GM12878 (cell line): ENCODE results near the gene PSMD14. TPM values are rescaled to one million over a fixed set of nuclear protein-coding genes. Genes with fewer than 3 reads are reported as not detected.

Experiments
- ATAC-seq: fragments of 200-7000 bp; cut with Tn5 transposase; 3 replicates; pipeline ENCODE4 v1.9.1; 2020; ENCODE audit warnings: mild to moderate bottlenecking, moderate library complexity
- BruUV-seq: library from RNA; stranded (reverse); fragments of 400-500 nt; replicated peaks from 2 replicates; lab custom pipeline; 2021; lab: Mats Ljungman, UMichigan
- CTCF ChIA-PET: fragments of 300-600 bp; sonication (Branson Sonifier 250); formaldehyde crosslinking; extraction: SDS; loops from one replicate; lab custom pipeline; 2021; ENCODE audit warnings: inconsistent platforms; lab: Yijun Ruan, JAX
- POLR2A ChIA-PET: fragments of 350-600 bp; formaldehyde crosslinking; extraction: SDS; loops from one replicate; lab custom pipeline; 2021; ENCODE audit warnings: inconsistent platforms; lab: Charles Lee
- RAD21 ChIA-PET: fragments of 300-600 bp; sonication (Branson Sonifier 250); formaldehyde crosslinking; loops from one replicate; lab custom pipeline; 2023; ENCODE audit warnings: antibody characterized with exemption; ENCODE audit not compliant: unreplicated experiment; lab: Charles Lee
- SMC1A ChIA-PET: fragments of 300-600 bp; sonication (Branson Sonifier 250); formaldehyde crosslinking; loops from one replicate; lab custom pipeline; 2023; ENCODE audit not compliant: unreplicated experiment, uncharacterized antibody; lab: Charles Lee
- DNase-seq: peaks from one replicate; pipeline ENCODE4 v3.0.0-alpha.2; 2011; ENCODE audit warnings: low read depth, low spot score
- FAIRE-seq: peaks from 3 replicates; lab custom pipeline; 2011; peaks lifted over from hg19 to GRCh38; lab: Jason Lieb, UNC
- H2AFZ ChIP-seq: 2 replicates; pipeline ENCODE4 v1.6.0; 2011; ENCODE audit warnings: low read depth, low read length, control low read depth; ENCODE audit not compliant: control insufficient read depth
- H3K27ac ChIP-seq: 2 replicates; pipeline ENCODE4 v1.5.1; 2011; ENCODE audit warnings: control low read depth; ENCODE audit not compliant: control insufficient read depth, insufficient read depth
- H3K27me3 ChIP-seq, 2 experiments: replicated peaks in 1 of 2; 2 replicates each; pipeline versions ENCODE4 v1.6.0 to v1.6.1; 2011; ENCODE audit warnings: low read length in 1 of 2; ENCODE audit not compliant: control insufficient read depth in 2 of 2, insufficient read depth in 2 of 2
- H3K36me3 ChIP-seq, 2 experiments: 2 replicates each; pipeline ENCODE4 v1.5.1; 2011; ENCODE audit warnings: low read length in 1 of 2; ENCODE audit not compliant: control insufficient read depth in 2 of 2, insufficient read depth in 2 of 2
- H3K4me1 ChIP-seq: 2 replicates; pipeline ENCODE4 v1.6.1; 2011; ENCODE audit warnings: mild to moderate bottlenecking, low read length, moderate library complexity, mixed read lengths; ENCODE audit not compliant: control insufficient read depth, insufficient read depth
- H3K4me2 ChIP-seq: 2 replicates; pipeline ENCODE4 v1.6.0; 2011; ENCODE audit warnings: control low read depth; ENCODE audit not compliant: control insufficient read depth, insufficient read depth
- H3K4me3 ChIP-seq: fragments of 200-600 bp; sonication (generic); 2 replicates; pipeline ENCODE4 v1.5.1; 2016
- H3K79me2 ChIP-seq: 2 replicates; pipeline ENCODE4 v1.6.0; 2011; ENCODE audit warnings: low read length; ENCODE audit not compliant: control insufficient read depth, insufficient read depth
- H3K9ac ChIP-seq: 2 replicates; pipeline ENCODE4 v1.8.0; 2011; ENCODE audit warnings: low read length, control low read depth, mixed read lengths; ENCODE audit not compliant: control insufficient read depth, insufficient read depth
- H3K9me3 ChIP-seq: replicated peaks from 3 replicates; pipeline ENCODE4 v1.5.1; 2011; ENCODE audit warnings: mild to moderate bottlenecking, low read length; ENCODE audit not compliant: control insufficient read depth, insufficient read depth
- H4K20me1 ChIP-seq: 2 replicates; pipeline ENCODE4 v1.6.0; 2011; ENCODE audit not compliant: control insufficient read depth, insufficient read depth
- CBFB ChIP-seq: IDR thresholded peaks from 2 replicates; pipeline ENCODE4 v1.6.1; 2016; ENCODE audit warnings: antibody characterized with exemption, low read depth
- KDM1A ChIP-seq: fragments of 200-600 bp; sonication (generic); IDR thresholded peaks from 2 replicates; pipeline ENCODE4 v1.6.1; 2016; ENCODE audit warnings: borderline replicate concordance
- NFYA ChIP-seq: IDR thresholded peaks from 2 replicates; pipeline ENCODE4 v1.6.1; 2011; ENCODE audit warnings: low read depth, mild to moderate bottlenecking, low read length, improper control_type of control experiment, borderline replicate concordance
- NR2C1 ChIP-seq: fragments of 450-650 bp; IDR thresholded peaks from 2 replicates; pipeline ENCODE4 v1.6.1; 2017; ENCODE audit warnings: antibody characterized with exemption, mild to moderate bottlenecking, moderate library complexity
- PAX5 ChIP-seq: IDR thresholded peaks from 2 replicates; pipeline ENCODE4 v1.6.1; 2011; ENCODE audit warnings: low read depth, low read length, borderline replicate concordance
- SP1 ChIP-seq: IDR thresholded peaks from one replicate; pipeline ENCODE4 v1.6.1; 2011; ENCODE audit warnings: low read depth, low read length
- SPI1 ChIP-seq: IDR thresholded peaks from 2 replicates; pipeline ENCODE4 v1.6.1; 2011; ENCODE audit warnings: low read depth, mild to moderate bottlenecking, low read length, moderate library complexity, borderline replicate concordance; ENCODE audit not compliant: insufficient read depth
- ZNF207 ChIP-seq: fragments of 450-650 bp; IDR thresholded peaks from 2 replicates; pipeline ENCODE4 v1.6.1; 2014; ENCODE audit warnings: antibody characterized with exemption, mild to moderate bottlenecking, borderline replicate concordance
- ZNF24 ChIP-seq: fragments of 450-650 bp; IDR thresholded peaks from 2 replicates; pipeline ENCODE4 v1.6.1; 2017; ENCODE audit warnings: antibody characterized with exemption, mild to moderate bottlenecking
- ZNF274 ChIP-seq: IDR thresholded peaks from one replicate; pipeline ENCODE4 v1.8.0; 2011; ENCODE audit not compliant: insufficient read length, insufficient read depth
- ZNF384 ChIP-seq: IDR thresholded peaks from 2 replicates; pipeline ENCODE4 v1.6.1; 2012; ENCODE audit warnings: low read depth, mild to moderate bottlenecking, low read length, improper control_type of control experiment, borderline replicate concordance
- ZNF622 ChIP-seq: fragments of 450-650 bp; IDR thresholded peaks from 2 replicates; pipeline ENCODE4 v1.6.1; 2017; ENCODE audit warnings: mild to moderate bottlenecking, inconsistent platforms
- in situ Hi-C: fragments of 300-500 bp; cut with MboI; formaldehyde crosslinking; loops from 9 replicates; pipeline ENCODE4 v1.14.3; 2018; ENCODE audit warnings: mixed read lengths
- intact Hi-C: fragments of 100-400 bp; cut with micrococcal nuclease; formaldehyde crosslinking; loops from one replicate; pipeline ENCODE4 v1.14.2; 2022; ENCODE audit not compliant: unreplicated experiment
- polyA plus RNA-seq, 11 experiments: library from polyadenylated mRNA; depleted of rRNA in 4 of 11; unstranded in 6 of 11; stranded (reverse) in 5 of 11; fragments of >200 nt; fragmentation: Nextera tagmentation in 4 of 11; fragmentation: Illumina TruSeq in 1 of 11; extraction: Ambion mirVana in 4 of 11; extraction: Trizol in 1 of 11; gene quantifications; 1 replicate in 1 of 11; 2 replicates in 10 of 11; pipeline versions ENCODE4 v1.2.1 to v1.2.3, GENCODE V29; 2011 to 2016; ENCODE audit warnings: inconsistent platforms in 2 of 11, missing spikeins in 2 of 11, low read depth in 1 of 11
- total RNA-seq, 4 experiments: library from RNA; depleted of rRNA in 3 of 4; stranded (reverse); fragments of >200 nt in 3 of 4; fragmentation: Illumina TruSeq in 1 of 4; extraction: Trizol in 1 of 4; gene quantifications; 2 replicates each; pipeline versions ENCODE4 v1.2.1 to v1.2.3, GENCODE V29; 2013 to 2021
- TF ChIP-seq, protein P1 (sequence below), 3 experiments: IDR thresholded peaks in 2 of 3; conservative IDR thresholded peaks in 1 of 3; 2 replicates each; pipeline ENCODE4 v1.5.1; 2011; ENCODE audit warnings: low read depth in 3 of 3, low read length in 3 of 3, mild to moderate bottlenecking in 3 of 3, control low read depth in 2 of 3, moderate library complexity in 2 of 3, inconsistent platforms in 1 of 3, mixed read lengths in 1 of 3; ENCODE audit not compliant: control insufficient read depth in 2 of 3, insufficient read depth in 1 of 3; ENCODE audit errors: extremely low read depth in 1 of 3
- TF ChIP-seq, protein P2 (sequence below): IDR thresholded peaks from 2 replicates; pipeline ENCODE4 v1.6.1; 2012; ENCODE audit warnings: mild to moderate bottlenecking, low read depth, low read length

PSMD14 gene
- total and polyA plus RNA-seq, 10 of the 15 experiments (the other 5 are each of a cell fraction or from before 2014, with no cell fraction given): 70.5 to 253 (median 127) TPM

DNA sequence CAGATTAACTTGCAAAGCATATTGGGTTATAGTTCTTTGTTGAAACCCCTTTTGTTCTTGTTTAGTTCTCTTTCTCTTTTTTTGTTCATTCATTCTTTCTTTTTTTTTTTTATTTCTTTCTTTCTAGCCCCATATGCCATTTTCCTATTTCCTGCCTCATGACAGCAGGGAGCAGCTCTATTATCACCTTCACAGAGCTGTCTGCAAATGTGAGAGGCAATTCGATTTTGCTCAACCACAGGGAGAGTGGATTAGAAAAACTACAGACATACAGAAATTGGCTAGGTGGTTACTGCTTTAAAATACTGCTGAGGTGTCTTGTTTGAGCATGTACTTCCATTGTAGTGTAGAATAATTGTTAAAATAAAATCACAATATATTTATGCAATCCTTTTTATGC is 63.6 kb downstream of the PSMD14 start (continued):
- TF ChIP-seq ZNF24: no peak
- no peak for TF ChIP-seq ZNF207

DNA sequence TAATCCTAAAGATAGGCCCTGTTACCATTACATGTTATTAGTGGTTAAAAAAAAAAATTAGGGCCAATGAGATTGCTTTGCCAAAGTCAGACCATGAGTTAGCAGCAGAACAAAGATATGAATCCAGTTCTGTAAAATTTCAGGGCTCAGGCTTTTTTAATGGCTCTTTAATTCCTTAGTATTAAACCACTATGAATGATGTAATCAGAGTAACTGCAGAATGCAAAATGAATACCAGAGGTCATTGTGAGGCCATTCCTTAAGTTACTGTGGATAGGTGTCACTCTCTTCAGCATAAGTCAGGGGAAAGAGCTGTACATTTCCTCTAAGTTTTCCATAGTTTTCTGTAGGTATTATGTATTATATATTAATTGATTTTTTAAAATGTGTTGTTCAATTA is 65.7 kb downstream of the PSMD14 start:
- SMC1A ChIA-PET: no interaction called here
- RAD21 ChIA-PET: no interaction called here
- no TSS peak for BruUV-seq
- POLR2A ChIA-PET: no interaction called here
- Histone ChIP-seq H3K36me3 (peaks cover 0 to 6% of the 10 kb centered on the region in 2 experiments; a peak in 2 of 4 replicates), H3K4me2 (no peak overlapping the region), H3K27ac (no peak overlapping the region), H3K9ac (no peak overlapping the region), H2AFZ (no peak overlapping the region), H3K79me2 (no peaks in the 10 kb centered on the region), H3K4me1 (no peaks in the 10 kb centered on the region), H3K27me3 (no peaks in the 10 kb centered on the region), H3K4me3 (no peak overlapping the region), H3K9me3 (no peaks in the 10 kb centered on the region), H4K20me1 (no peaks in the 10 kb centered on the region)
- FAIRE-seq (no peak), DNase-seq (no peak), ATAC-seq (no peak)
- in situ Hi-C loops: no loop called here
- CTCF ChIA-PET: no interaction called here
- intact Hi-C loops: no loop called here
- no peak for TF ChIP-seq ZNF622
- TF ChIP-seq ZNF384: no peak
- no peak for TF ChIP-seq KDM1A
- TF ChIP-seq NR2C1: no peak
- TF ChIP-seq, protein P1, sequence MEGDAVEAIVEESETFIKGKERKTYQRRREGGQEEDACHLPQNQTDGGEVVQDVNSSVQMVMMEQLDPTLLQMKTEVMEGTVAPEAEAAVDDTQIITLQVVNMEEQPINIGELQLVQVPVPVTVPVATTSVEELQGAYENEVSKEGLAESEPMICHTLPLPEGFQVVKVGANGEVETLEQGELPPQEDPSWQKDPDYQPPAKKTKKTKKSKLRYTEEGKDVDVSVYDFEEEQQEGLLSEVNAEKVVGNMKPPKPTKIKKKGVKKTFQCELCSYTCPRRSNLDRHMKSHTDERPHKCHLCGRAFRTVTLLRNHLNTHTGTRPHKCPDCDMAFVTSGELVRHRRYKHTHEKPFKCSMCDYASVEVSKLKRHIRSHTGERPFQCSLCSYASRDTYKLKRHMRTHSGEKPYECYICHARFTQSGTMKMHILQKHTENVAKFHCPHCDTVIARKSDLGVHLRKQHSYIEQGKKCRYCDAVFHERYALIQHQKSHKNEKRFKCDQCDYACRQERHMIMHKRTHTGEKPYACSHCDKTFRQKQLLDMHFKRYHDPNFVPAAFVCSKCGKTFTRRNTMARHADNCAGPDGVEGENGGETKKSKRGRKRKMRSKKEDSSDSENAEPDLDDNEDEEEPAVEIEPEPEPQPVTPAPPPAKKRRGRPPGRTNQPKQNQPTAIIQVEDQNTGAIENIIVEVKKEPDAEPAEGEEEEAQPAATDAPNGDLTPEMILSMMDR (IDR thresholded peaks at IDR 0.05 in 2 of 3, conservative IDR thresholded peaks at IDR 0.05 in 1 of 3; ENCODE audit: control insufficient read depth in 2 of 3, extremely low read depth in 1 of 3, insufficient read depth in 1 of 3, low read depth in 3 of 3, low read length in 3 of 3): no peak
- TF ChIP-seq PAX5: no peak
- TF ChIP-seq, protein P2, sequence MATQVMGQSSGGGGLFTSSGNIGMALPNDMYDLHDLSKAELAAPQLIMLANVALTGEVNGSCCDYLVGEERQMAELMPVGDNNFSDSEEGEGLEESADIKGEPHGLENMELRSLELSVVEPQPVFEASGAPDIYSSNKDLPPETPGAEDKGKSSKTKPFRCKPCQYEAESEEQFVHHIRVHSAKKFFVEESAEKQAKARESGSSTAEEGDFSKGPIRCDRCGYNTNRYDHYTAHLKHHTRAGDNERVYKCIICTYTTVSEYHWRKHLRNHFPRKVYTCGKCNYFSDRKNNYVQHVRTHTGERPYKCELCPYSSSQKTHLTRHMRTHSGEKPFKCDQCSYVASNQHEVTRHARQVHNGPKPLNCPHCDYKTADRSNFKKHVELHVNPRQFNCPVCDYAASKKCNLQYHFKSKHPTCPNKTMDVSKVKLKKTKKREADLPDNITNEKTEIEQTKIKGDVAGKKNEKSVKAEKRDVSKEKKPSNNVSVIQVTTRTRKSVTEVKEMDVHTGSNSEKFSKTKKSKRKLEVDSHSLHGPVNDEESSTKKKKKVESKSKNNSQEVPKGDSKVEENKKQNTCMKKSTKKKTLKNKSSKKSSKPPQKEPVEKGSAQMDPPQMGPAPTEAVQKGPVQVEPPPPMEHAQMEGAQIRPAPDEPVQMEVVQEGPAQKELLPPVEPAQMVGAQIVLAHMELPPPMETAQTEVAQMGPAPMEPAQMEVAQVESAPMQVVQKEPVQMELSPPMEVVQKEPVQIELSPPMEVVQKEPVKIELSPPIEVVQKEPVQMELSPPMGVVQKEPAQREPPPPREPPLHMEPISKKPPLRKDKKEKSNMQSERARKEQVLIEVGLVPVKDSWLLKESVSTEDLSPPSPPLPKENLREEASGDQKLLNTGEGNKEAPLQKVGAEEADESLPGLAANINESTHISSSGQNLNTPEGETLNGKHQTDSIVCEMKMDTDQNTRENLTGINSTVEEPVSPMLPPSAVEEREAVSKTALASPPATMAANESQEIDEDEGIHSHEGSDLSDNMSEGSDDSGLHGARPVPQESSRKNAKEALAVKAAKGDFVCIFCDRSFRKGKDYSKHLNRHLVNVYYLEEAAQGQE: no peak
- TF ChIP-seq SP1: no peak
- no peak for TF ChIP-seq SPI1
- no peak for TF ChIP-seq NFYA
- no peak for TF ChIP-seq ZNF274
- TF ChIP-seq CBFB: no peak
